IMR-90 (cell line): ENCODE data around the gene TMEM245. TPM values are rescaled to one million over a fixed set of nuclear protein-coding genes. Genes with fewer than 3 reads are reported as not detected.

ENCODE experiments used
- ATAC-seq: fragments of 200-7000 bp; cut with Tn5 transposase; 2 replicates; pipeline ENCODE4 v1.9.1; 2020; ENCODE audit warnings: low read depth, mild to moderate bottlenecking, moderate library complexity
- BruUV-seq: library from RNA; stranded (reverse); fragments of 400-500 nt; replicated peaks from 2 replicates; lab custom pipeline; 2021; lab: Mats Ljungman, UMichigan
- CTCF ChIA-PET: fragments of 300-600 bp; formaldehyde crosslinking; extraction: SDS; loops from one replicate; lab custom pipeline; 2021; ENCODE audit warnings: antibody characterized with exemption; lab: Yijun Ruan, JAX
- POLR2A ChIA-PET: fragments of 300-600 bp; sonication (Branson Sonifier 250); formaldehyde crosslinking; loops from one replicate; lab custom pipeline; 2022; ENCODE audit warnings: antibody characterized with exemption; ENCODE audit not compliant: unreplicated experiment; lab: Charles Lee
- DNase-seq: peaks from one replicate; pipeline ENCODE4 v3.0.0; 2013
- H2AFZ ChIP-seq: replicated peaks from 2 replicates; pipeline ENCODE3; 2013; ENCODE audit warnings: low read length, mild to moderate bottlenecking; ENCODE audit not compliant: poor library complexity
- H2AK5ac ChIP-seq: 2 replicates; pipeline ENCODE4 v1.6.1; 2013; ENCODE audit warnings: low read depth, low read length, inconsistent platforms
- H2AK9ac ChIP-seq: replicated peaks from 2 replicates; pipeline ENCODE3; 2013; ENCODE audit warnings: mild to moderate bottlenecking, low read depth, low read length, moderate library complexity; ENCODE audit not compliant: poor library complexity
- H2BK120ac ChIP-seq: 2 replicates; pipeline ENCODE4 v1.6.1; 2013; ENCODE audit warnings: low read depth, low read length, inconsistent platforms
- H2BK15ac ChIP-seq: 3 replicates; pipeline ENCODE4 v1.6.1; 2013; ENCODE audit warnings: low read depth, low read length, inconsistent platforms
- H2BK20ac ChIP-seq: 2 replicates; pipeline ENCODE4 v1.6.1; 2013; ENCODE audit warnings: low read depth, mild to moderate bottlenecking, inconsistent platforms, low read length, moderate library complexity
- H2BK5ac ChIP-seq: 2 replicates; pipeline ENCODE4 v1.6.1; 2013; ENCODE audit warnings: mild to moderate bottlenecking, low read depth, low read length, inconsistent platforms; ENCODE audit not compliant: poor library complexity, severe bottlenecking
- H3K14ac ChIP-seq: replicated peaks from 2 replicates; pipeline ENCODE4 v1.6.1; 2013; ENCODE audit warnings: low read depth, low read length, inconsistent platforms
- H3K18ac ChIP-seq: 2 replicates; pipeline ENCODE4 v1.6.1; 2013; ENCODE audit warnings: low read depth, low read length, control low read depth
- H3K23ac ChIP-seq: 2 replicates; pipeline ENCODE4 v1.6.1; 2013; ENCODE audit warnings: low read depth, low read length, inconsistent platforms
- H3K27ac ChIP-seq: 2 replicates; pipeline ENCODE4 v1.5.1; 2013; ENCODE audit warnings: mild to moderate bottlenecking, control low read depth, low read length; ENCODE audit not compliant: insufficient read depth
- H3K27me3 ChIP-seq: 2 replicates; pipeline ENCODE4 v1.6.1; 2013; ENCODE audit warnings: low read length; ENCODE audit not compliant: control insufficient read depth, insufficient read depth
- H3K36me3 ChIP-seq: 2 replicates; pipeline ENCODE4 v1.6.1; 2013; ENCODE audit warnings: low read length, mixed read lengths; ENCODE audit not compliant: control insufficient read depth, insufficient read depth
- H3K4ac ChIP-seq: 2 replicates; pipeline ENCODE4 v1.6.1; 2013; ENCODE audit warnings: low read depth, low read length, inconsistent platforms
- H3K4me1 ChIP-seq: 2 replicates; pipeline ENCODE4 v1.6.1; 2013; ENCODE audit warnings: low read length, mixed read lengths; ENCODE audit not compliant: control insufficient read depth, insufficient read depth
- H3K4me2 ChIP-seq: 2 replicates; pipeline ENCODE4 v1.6.1; 2013; ENCODE audit warnings: low read depth, mild to moderate bottlenecking, control low read depth, low read length, moderate library complexity
- H3K4me3 ChIP-seq: 2 replicates; pipeline ENCODE4 v1.5.1; 2013; ENCODE audit warnings: low read depth, mild to moderate bottlenecking, control low read depth, low read length, moderate library complexity; ENCODE audit not compliant: insufficient read depth
- H3K56ac ChIP-seq: 2 replicates; pipeline ENCODE4 v1.6.1; 2013; ENCODE audit warnings: low read length, inconsistent platforms; ENCODE audit not compliant: insufficient read depth; ENCODE audit errors: extremely low read depth
- H3K79me1 ChIP-seq, 2 experiments: 2 replicates each; pipeline ENCODE4 v1.6.1; 2013; ENCODE audit warnings: low read length in 2 of 2, inconsistent platforms in 1 of 2, low read depth in 1 of 2
- H3K9ac ChIP-seq: 2 replicates; pipeline ENCODE4 v1.6.1; 2013; ENCODE audit warnings: low read depth, low read length, control low read depth
- H3K9me1 ChIP-seq: 2 replicates; pipeline ENCODE4 v1.6.1; 2013; ENCODE audit warnings: low read length, inconsistent platforms; ENCODE audit not compliant: insufficient read depth
- H3K9me3 ChIP-seq: 2 replicates; pipeline ENCODE4 v1.6.1; 2013; ENCODE audit warnings: low read length; ENCODE audit not compliant: control insufficient read depth, insufficient read depth
- H4K20me1 ChIP-seq: 2 replicates; pipeline ENCODE4 v1.6.1; 2013; ENCODE audit warnings: low read length, inconsistent platforms; ENCODE audit not compliant: insufficient read depth
- H4K5ac ChIP-seq: 2 replicates; pipeline ENCODE4 v1.6.1; 2013; ENCODE audit warnings: mild to moderate bottlenecking, low read depth, low read length, control low read depth
- H4K8ac ChIP-seq, 2 experiments: 2 replicates each; pipeline ENCODE4 v1.6.1; 2013; ENCODE audit warnings: low read depth in 2 of 2, low read length in 2 of 2, control low read depth in 1 of 2, inconsistent platforms in 1 of 2
- H4K91ac ChIP-seq: 2 replicates; pipeline ENCODE4 v1.6.1; 2013; ENCODE audit warnings: low read depth, low read length, inconsistent platforms; ENCODE audit not compliant: insufficient read depth
- CEBPB ChIP-seq: IDR thresholded peaks from 2 replicates; pipeline ENCODE4 v1.6.1; 2012; ENCODE audit warnings: low read depth, low read length, improper control_type of control experiment
- CHD1 ChIP-seq: IDR thresholded peaks from 2 replicates; pipeline ENCODE4 v1.6.1; 2012; ENCODE audit warnings: low read depth, low read length, improper control_type of control experiment
- CTCF ChIP-seq: conservative IDR thresholded peaks from 2 replicates; pipeline ENCODE4 v1.5.1; 2012; ENCODE audit warnings: mild to moderate bottlenecking, low read depth, low read length, improper control_type of control experiment
- ELK1 ChIP-seq: fragments of 150-350 bp; IDR thresholded peaks from 2 replicates; pipeline ENCODE4 v1.6.1; 2016; ENCODE audit warnings: low read depth, mild to moderate bottlenecking, low read length, moderate library complexity, borderline replicate concordance
- FOS ChIP-seq: fragments of 150-350 bp; IDR thresholded peaks from 2 replicates; pipeline ENCODE4 v1.6.1; 2016; ENCODE audit warnings: low read depth, low read length
- MAFK ChIP-seq: IDR thresholded peaks from 2 replicates; pipeline ENCODE4 v1.6.1; 2012; ENCODE audit warnings: low read depth, low read length, improper control_type of control experiment
- MAZ ChIP-seq: IDR thresholded peaks from 2 replicates; pipeline ENCODE4 v1.6.1; 2012; ENCODE audit warnings: low read depth, mild to moderate bottlenecking, low read length, improper control_type of control experiment, moderate library complexity, borderline replicate concordance
- MXI1 ChIP-seq: IDR thresholded peaks from 2 replicates; pipeline ENCODE4 v1.6.1; 2012; ENCODE audit warnings: low read depth, mild to moderate bottlenecking, low read length, moderate library complexity, borderline replicate concordance
- NFE2L2 ChIP-seq: fragments of 150-350 bp; IDR thresholded peaks from 2 replicates; pipeline ENCODE4 v1.6.1; 2016; ENCODE audit warnings: low read depth, mild to moderate bottlenecking, low read length
- POLR2A ChIP-seq: IDR thresholded peaks from 2 replicates; pipeline ENCODE4 v1.6.1; 2012; ENCODE audit warnings: mild to moderate bottlenecking, low read depth, low read length
- RAD21 ChIP-seq: IDR thresholded peaks from 2 replicates; pipeline ENCODE4 v1.6.1; 2012; ENCODE audit warnings: low read length, improper control_type of control experiment
- RFX5 ChIP-seq: IDR thresholded peaks from 2 replicates; pipeline ENCODE4 v1.8.0; 2012; ENCODE audit warnings: low read depth, mild to moderate bottlenecking, low read length, moderate library complexity
- SMC3 ChIP-seq: fragments of 150-350 bp; IDR thresholded peaks from 2 replicates; pipeline ENCODE4 v1.6.1; 2016; ENCODE audit warnings: low read depth, mild to moderate bottlenecking, antibody characterized with exemption, low read length, moderate library complexity
- USF2 ChIP-seq: fragments of 150-350 bp; IDR thresholded peaks from 2 replicates; pipeline ENCODE4 v1.6.1; 2017; ENCODE audit warnings: mild to moderate bottlenecking, antibody characterized with exemption, low read length, low read depth
- WGBS, 2 experiments: methylation state at CpG; one replicate each; pipeline versions ENCODE4 v1.1.5 to v1.1.7; 2013; ENCODE audit warnings: missing lambda C conversion rate in 2 of 2; ENCODE audit not compliant: insufficient read length in 1 of 2; ENCODE audit errors: extremely low coverage in 2 of 2; 5-methylcytosine and 5-hydroxymethylcytosine counted together
- dilution Hi-C: fragments of 300-500 bp; cut with HindIII; formaldehyde crosslinking; loops from one replicate; pipeline ENCODE4 v1.14.3; 2018; ENCODE audit warnings: low sequenced_read_pairs; ENCODE audit not compliant: unreplicated experiment
- in situ Hi-C: fragments of 300-500 bp; cut with MboI; formaldehyde crosslinking; loops from 3 replicates; pipeline ENCODE4 v1.14.3; 2019; ENCODE audit warnings: low sequenced_read_pairs, inconsistent platforms, mixed read lengths
- intact Hi-C: fragments of 100-400 bp; cut with micrococcal nuclease; formaldehyde crosslinking; loops from 2 replicates; pipeline ENCODE4 v1.10.0; 2022
- polyA plus RNA-seq, 3 experiments: library from polyadenylated mRNA; depleted of rRNA; stranded (reverse); fragments of >200 nt; gene quantifications; 2 replicates each; pipeline ENCODE4 v1.2.3, GENCODE V29; 2012; ENCODE audit warnings: low replicate concordance in 1 of 3
- total RNA-seq: library from RNA; depleted of rRNA; stranded (reverse); fragments of >200 nt; gene quantifications from 2 replicates; pipeline ENCODE4 v1.2.3, GENCODE V29; 2012

The TMEM245 gene
- total and polyA plus RNA-seq, 2 of the 4 experiments (the other 2 are of a cell fraction): 24.8 to 57.9 TPM

- H3K9me3 ChIP-seq: no peaks in the 10 kb centered on the region
- no peak for TF ChIP-seq CEBPB
- peak; percentile 89 for TF ChIP-seq MAFK
- TF ChIP-seq CHD1: no peak
- no peak for TF ChIP-seq USF2
- TF ChIP-seq RAD21: peak; percentile 37
- TF ChIP-seq POLR2A: no peak
- TF ChIP-seq MAZ: no peak
- TF ChIP-seq SMC3: peak; percentile 40; the same call in 1 of the 2 replicates
- TF ChIP-seq NFE2L2: peak; percentile 99
- TF ChIP-seq CTCF: peak; percentile 39
- no peak for TF ChIP-seq RFX5
- no peak for TF ChIP-seq MXI1
- no peak for TF ChIP-seq FOS
- TF ChIP-seq ELK1: no peak
- H3K4me1 ChIP-seq: peaks cover 18% of the 10 kb centered on the region
- in situ Hi-C loops (no loop called here), intact Hi-C loops (no loop called here), dilution Hi-C loops (no loop called here)
- H3K14ac ChIP-seq: no peak overlapping the region
- POLR2A ChIA-PET: no interaction called here
- H3K23ac ChIP-seq: peak overlapping the region; percentile 28; the same call in 1 of the 2 replicates
- no peak overlapping the region for H3K4me3 ChIP-seq
- peaks cover 48 to 82% of the 10 kb centered on the region in 2 experiments for H3K79me1 ChIP-seq
- H2BK20ac ChIP-seq: peak overlapping the region; percentile 15; the same call in 1 of the 2 replicates
- no peak overlapping the region for H2AFZ ChIP-seq
- H3K9ac ChIP-seq: no peak overlapping the region
- peak overlapping the region; percentile 31; the same call in 1 of the 2 replicates for H2BK120ac ChIP-seq
- 0 out of 2 replicates have a peak overlapping the region, but pooled peaks have one; percentile 12 for H4K5ac ChIP-seq
- H2AK9ac ChIP-seq: no peak overlapping the region
- H3K4ac ChIP-seq: peak overlapping the region; percentile 46; the same call in 1 of the 2 replicates
- peak overlapping the region; percentile 24 for H3K4me2 ChIP-seq
- CTCF ChIA-PET: interaction anchor here (0.6 kb wide), 1 partner anchor 8 kb away, joined by 3 read pairs; no protein-coding TSS in a partner anchor
- BruUV-seq: no TSS peak
- ATAC-seq (peak; percentile 70), DNase-seq (peak; percentile 65)
- peak overlapping the region; percentile 7; the same call in 2 of the 3 replicates for H2BK15ac ChIP-seq
- H4K8ac ChIP-seq: peak overlapping the region in 1 of 2 experiments; percentile 22; a peak in 2 of 4 replicates
- WGBS, 2 experiments: no CpG with 5 or more reads among the region's 4 CpGs
- peaks cover 27% of the 10 kb centered on the region for H4K20me1 ChIP-seq
- no peaks in the 10 kb centered on the region for H3K27me3 ChIP-seq
- peak overlapping the region; percentile 70; the same call in 1 of the 2 replicates for H3K27ac ChIP-seq
- peak overlapping the region; percentile 40; the same call in 1 of the 2 replicates for H3K56ac ChIP-seq
- no peak overlapping the region for H2AK5ac ChIP-seq
- H2BK5ac ChIP-seq: peak overlapping the region; percentile 62
- no peak overlapping the region for H4K91ac ChIP-seq
- H3K18ac ChIP-seq: peak overlapping the region; percentile 28
- H3K36me3 ChIP-seq: peaks cover 3% of the 10 kb centered on the region
- peaks cover 21% of the 10 kb centered on the region for H3K9me1 ChIP-seq
Observed at GRCh38 chr9:109098171-109098959, 21.4 kb downstream of the TMEM245 start.
